ENCODE measurements around the gene PCDH7. TPM values are rescaled to one million over a fixed set of nuclear protein-coding genes. Genes with fewer than 3 reads are reported as not detected.
A peak's percentile ranks its signal among the peaks of the same experiment; 100 is the strongest.

Gene PCDH7
- total RNA-seq, 2 experiments from 2014 or later: not detected

DNA sequence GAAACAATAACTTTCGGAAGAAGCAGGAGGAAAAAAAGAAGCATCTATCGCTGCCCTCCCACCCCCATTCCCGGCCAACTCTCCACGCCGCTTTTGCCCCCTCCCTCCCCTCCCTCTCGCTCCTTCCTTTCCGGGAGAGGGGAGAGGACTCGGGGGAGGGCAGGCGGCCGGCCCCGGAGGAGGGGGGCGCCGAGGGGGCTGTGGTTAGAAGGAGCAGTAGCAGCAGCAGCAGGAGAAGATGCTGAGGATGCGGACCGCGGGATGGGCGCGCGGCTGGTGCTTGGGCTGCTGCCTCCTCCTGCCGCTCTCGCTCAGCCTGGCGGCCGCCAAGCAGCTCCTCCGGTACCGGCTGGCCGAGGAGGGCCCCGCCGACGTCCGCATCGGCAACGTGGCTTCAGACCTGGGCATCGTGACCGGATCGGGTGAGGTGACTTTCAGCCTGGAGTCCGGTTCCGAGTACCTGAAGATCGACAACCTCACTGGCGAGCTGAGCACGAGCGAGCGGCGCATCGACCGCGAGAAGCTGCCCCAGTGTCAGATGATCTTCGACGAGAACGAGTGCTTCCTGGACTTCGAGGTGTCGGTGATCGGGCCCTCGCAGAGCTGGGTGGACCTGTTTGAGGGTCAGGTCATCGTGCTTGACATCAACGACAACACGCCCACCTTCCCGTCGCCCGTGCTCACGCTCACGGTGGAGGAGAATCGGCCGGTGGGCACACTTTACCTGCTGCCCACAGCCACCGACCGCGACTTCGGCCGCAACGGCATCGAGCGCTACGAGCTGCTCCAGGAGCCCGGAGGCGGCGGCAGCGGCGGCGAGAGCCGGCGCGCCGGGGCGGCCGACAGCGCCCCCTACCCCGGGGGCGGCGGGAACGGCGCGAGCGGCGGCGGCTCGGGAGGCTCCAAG, 1.3 kb downstream of the PCDH7 start:
- Mint-ChIP-seq H3K36me3 (peaks cover 7% of the 10 kb centered on the region), H3K9me3 (ENCODE audit: low read depth) (no peaks in the 10 kb centered on the region), H3K4me3 (peak overlapping the region; percentile 40), H3K27me3 (peaks cover 64% of the 10 kb centered on the region), H3K4me1 (peaks cover 22% of the 10 kb centered on the region), H3K27ac (peak overlapping the region; percentile 74)
- ATAC-seq: no peak
- CTCF ChIA-PET: no interaction called here
- DNase-seq: no peak

DNA sequence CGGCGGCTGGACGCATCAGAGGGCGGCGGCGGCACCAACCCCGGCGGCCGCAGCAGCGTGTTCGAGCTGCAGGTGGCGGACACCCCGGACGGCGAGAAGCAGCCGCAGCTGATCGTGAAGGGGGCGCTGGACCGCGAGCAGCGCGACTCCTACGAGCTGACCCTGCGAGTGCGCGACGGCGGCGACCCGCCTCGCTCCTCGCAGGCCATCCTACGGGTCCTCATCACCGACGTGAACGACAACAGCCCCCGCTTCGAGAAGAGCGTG, 1.9 kb downstream of the PCDH7 start:
- peaks cover 7% of the 10 kb centered on the region for H3K36me3 Mint-ChIP-seq
- CTCF ChIA-PET: no interaction called here
- no peak overlapping the region for H3K27ac Mint-ChIP-seq
- H3K27me3 Mint-ChIP-seq: peaks cover 61% of the 10 kb centered on the region
- H3K4me3 Mint-ChIP-seq: no peak overlapping the region
- no peaks in the 10 kb centered on the region for H3K9me3 Mint-ChIP-seq (ENCODE audit: low read depth)
- ATAC-seq (no peak), DNase-seq (no peak)
- H3K4me1 Mint-ChIP-seq: peaks cover 20% of the 10 kb centered on the region

DNA sequence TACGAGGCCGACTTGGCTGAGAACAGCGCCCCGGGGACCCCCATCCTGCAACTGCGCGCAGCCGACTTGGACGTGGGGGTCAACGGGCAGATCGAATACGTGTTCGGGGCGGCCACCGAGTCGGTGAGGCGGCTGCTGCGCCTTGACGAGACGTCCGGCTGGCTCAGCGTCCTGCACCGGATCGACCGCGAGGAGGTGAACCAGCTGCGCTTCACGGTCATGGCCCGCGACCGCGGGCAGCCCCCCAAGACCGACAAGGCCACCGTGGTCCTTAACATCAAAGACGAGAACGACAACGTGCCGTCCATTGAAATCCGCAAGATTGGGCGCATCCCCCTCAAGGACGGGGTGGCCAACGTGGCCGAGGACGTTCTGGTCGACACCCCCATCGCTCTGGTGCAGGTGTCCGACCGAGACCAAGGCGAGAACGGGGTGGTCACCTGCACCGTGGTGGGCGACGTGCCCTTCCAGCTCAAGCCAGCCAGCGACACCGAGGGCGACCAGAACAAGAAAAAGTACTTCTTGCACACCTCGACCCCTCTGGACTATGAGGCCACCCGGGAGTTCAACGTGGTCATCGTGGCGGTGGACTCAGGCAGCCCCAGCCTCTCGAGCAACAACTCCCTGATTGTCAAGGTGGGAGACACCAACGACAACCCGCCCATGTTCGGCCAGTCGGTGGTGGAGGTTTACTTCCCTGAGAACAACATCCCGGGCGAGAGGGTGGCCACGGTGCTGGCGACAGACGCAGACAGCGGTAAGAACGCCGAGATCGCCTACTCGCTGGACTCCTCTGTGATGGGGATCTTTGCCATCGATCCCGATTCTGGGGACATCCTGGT, 2.4 kb downstream of the PCDH7 start:
- CTCF ChIA-PET: no interaction called here
- no peak for DNase-seq
- no peak for ATAC-seq

DNA sequence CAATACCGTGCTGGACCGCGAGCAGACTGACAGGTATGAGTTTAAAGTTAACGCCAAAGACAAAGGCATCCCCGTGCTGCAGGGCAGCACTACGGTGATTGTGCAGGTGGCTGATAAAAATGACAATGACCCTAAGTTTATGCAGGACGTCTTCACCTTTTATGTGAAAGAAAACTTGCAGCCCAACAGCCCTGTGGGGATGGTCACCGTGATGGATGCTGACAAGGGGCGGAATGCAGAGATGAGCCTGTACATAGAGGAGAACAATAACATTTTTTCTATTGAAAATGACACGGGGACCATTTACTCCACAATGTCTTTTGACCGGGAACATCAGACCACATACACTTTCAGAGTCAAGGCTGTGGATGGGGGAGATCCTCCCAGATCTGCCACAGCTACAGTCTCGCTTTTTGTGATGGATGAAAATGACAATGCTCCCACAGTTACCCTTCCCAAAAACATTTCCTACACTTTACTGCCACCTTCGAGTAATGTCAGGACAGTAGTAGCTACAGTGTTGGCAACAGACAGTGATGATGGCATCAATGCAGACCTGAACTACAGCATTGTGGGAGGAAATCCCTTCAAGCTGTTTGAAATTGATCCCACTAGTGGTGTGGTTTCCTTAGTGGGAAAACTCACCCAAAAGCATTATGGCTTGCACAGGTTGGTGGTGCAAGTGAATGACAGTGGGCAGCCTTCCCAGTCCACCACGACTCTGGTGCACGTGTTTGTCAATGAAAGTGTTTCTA, 3.2 kb downstream of the PCDH7 start:
- CTCF ChIA-PET: no interaction called here
- no peaks in the 10 kb centered on the region for H3K9me3 Mint-ChIP-seq (ENCODE audit: low read depth)
- DNase-seq: no peak
- peaks cover 13% of the 10 kb centered on the region for H3K4me1 Mint-ChIP-seq
- no peak overlapping the region for H3K4me3 Mint-ChIP-seq
- peak overlapping the region; percentile 63 for H3K27ac Mint-ChIP-seq
- no peak for ATAC-seq
- H3K27me3 Mint-ChIP-seq: peaks cover 50% of the 10 kb centered on the region
- peaks cover 3% of the 10 kb centered on the region for H3K36me3 Mint-ChIP-seq

More for the DNA sequence above, 2.4 kb downstream of the PCDH7 start:
- H3K4me3 Mint-ChIP-seq: no peak overlapping the region
- peaks cover 17% of the 10 kb centered on the region for H3K4me1 Mint-ChIP-seq
- peak overlapping the region; percentile 63 for H3K27ac Mint-ChIP-seq
- peaks cover 6% of the 10 kb centered on the region for H3K36me3 Mint-ChIP-seq
- peaks cover 56% of the 10 kb centered on the region for H3K27me3 Mint-ChIP-seq
- H3K9me3 Mint-ChIP-seq (ENCODE audit: low read depth): no peaks in the 10 kb centered on the region

DNA sequence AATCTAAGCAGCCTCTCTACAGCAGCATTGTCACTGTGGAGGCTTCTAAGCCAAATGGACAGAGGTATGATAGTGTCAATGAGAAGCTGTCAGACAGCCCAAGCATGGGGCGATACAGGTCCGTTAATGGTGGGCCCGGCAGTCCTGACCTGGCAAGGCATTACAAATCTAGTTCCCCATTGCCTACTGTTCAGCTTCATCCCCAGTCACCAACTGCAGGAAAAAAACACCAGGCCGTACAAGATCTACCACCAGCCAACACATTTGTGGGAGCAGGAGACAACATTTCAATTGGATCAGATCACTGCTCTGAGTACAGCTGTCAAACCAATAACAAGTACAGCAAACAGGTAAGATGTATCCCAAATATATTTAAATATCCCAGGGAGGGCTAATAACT, 4.1 kb downstream of the PCDH7 start:
- no peak for ATAC-seq
- H3K27me3 Mint-ChIP-seq: peaks cover 41% of the 10 kb centered on the region
- H3K27ac Mint-ChIP-seq: no peak overlapping the region
- no peaks in the 10 kb centered on the region for H3K9me3 Mint-ChIP-seq (ENCODE audit: low read depth)
- H3K36me3 Mint-ChIP-seq: peaks cover 3% of the 10 kb centered on the region
- no peak for DNase-seq
- CTCF ChIA-PET: no interaction called here
- peaks cover 7% of the 10 kb centered on the region for H3K4me1 Mint-ChIP-seq
- H3K4me3 Mint-ChIP-seq: no peak overlapping the region

DNA sequence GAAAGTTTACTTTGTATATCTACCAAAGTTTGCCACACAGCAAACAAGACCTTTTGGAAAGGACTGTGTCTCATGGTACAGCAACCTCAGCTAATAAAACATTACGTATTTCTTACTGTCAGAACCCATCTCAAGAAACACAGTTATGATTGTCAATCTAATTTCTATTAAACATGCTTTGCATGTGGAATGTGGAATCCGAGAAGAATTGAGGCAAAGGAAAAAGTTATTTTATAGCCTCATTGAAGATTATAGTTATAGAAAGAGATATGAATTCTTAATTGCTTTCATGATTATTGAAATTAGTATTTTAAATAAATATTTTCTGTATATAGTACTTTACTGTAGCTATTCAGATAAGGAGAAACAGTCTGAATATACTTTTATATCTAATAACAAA, 5.4 kb downstream of the PCDH7 start:
- no peak for DNase-seq
- CTCF ChIA-PET: no interaction called here
- Mint-ChIP-seq H3K27me3 (peaks cover 28% of the 10 kb centered on the region), H3K27ac (no peak overlapping the region), H3K4me3 (no peak overlapping the region), H3K4me1 (peaks cover 4% of the 10 kb centered on the region), H3K9me3 (ENCODE audit: low read depth) (no peaks in the 10 kb centered on the region), H3K36me3 (peaks cover 3% of the 10 kb centered on the region)
- ATAC-seq: no peak

DNA sequence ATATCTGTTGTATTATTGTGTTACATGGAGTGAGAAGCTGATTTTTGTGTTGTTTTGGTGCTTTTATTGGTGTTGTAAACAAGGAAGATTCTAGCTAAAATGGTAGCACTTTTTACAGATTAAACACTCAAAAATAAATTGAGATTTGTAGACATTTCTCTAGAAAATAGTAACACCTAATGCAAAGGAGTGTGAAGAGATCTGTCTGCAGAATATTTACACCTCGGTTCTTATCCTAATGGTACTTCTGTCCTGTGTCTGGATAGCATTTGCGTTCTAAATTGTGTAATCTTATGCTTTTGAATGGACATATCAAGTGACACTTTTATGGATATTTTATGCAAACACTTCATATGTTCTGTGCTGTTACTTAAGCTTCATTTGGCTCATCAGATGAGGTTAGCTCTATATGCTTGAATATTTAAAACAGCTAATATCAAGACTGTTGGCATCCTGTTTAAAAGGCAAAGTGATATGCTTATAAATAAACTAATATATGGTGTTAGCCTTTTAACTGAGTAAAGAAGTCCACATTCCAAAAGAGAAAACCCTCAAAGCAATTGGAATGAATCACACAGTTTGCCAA, 6.0 kb downstream of the PCDH7 start:
- ATAC-seq: no peak
- Mint-ChIP-seq H3K4me3 (no peak overlapping the region), H3K36me3 (peaks cover 1% of the 10 kb centered on the region), H3K27ac (no peak overlapping the region), H3K9me3 (ENCODE audit: low read depth) (no peaks in the 10 kb centered on the region), H3K27me3 (peaks cover 23% of the 10 kb centered on the region), H3K4me1 (no peaks in the 10 kb centered on the region)
- DNase-seq: no peak
- CTCF ChIA-PET: no interaction called here

DNA sequence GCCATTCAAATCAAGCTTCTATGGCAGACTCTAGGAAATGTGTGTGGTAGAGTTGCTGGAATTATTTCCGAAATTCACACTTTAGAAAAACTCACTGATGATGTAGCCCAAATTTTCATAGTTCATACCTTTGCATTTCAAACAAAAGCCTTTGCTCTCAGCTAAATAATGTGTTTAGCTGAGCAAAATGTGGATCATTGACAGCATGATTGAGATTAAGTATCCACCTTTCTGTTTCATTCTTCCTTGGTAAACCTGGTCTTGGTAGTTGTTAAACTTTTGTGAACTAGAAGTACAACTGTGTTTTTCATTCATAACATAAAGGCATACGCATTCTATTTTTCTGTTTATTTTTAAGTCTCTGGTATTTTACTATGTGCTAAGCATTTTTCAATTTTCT, 7.2 kb downstream of the PCDH7 start:
- Mint-ChIP-seq H3K9me3 (ENCODE audit: low read depth) (no peaks in the 10 kb centered on the region), H3K4me3 (no peak overlapping the region), H3K36me3 (peaks cover 1% of the 10 kb centered on the region), H3K27ac (no peak overlapping the region), H3K27me3 (peaks cover 15% of the 10 kb centered on the region), H3K4me1 (no peaks in the 10 kb centered on the region)
- no peak for DNase-seq
- no peak for ATAC-seq
- CTCF ChIA-PET: no interaction called here

DNA sequence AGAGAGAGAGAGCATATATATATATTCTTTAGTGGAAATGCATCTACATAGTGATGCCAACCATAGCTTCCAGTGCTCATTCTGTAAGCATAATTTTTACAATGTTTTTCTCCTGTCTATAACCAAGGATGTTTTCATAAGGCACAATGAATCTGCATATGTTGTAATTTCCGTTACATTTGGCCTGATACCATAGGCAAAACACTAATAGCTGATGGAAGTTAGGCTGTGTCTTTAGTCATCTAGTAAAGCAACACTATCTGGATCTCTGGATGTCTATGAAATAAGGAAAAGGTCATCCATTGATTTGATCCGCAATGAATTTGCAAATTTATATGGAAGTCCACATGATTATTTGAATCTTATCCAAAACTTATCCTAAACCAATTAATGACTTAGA, 8.1 kb downstream of the PCDH7 start:
- Mint-ChIP-seq H3K9me3 (ENCODE audit: low read depth) (no peaks in the 10 kb centered on the region), H3K36me3 (no peaks in the 10 kb centered on the region), H3K27ac (no peak overlapping the region), H3K4me3 (no peak overlapping the region), H3K27me3 (peaks cover 6% of the 10 kb centered on the region), H3K4me1 (no peaks in the 10 kb centered on the region)
- CTCF ChIA-PET: no interaction called here
- ATAC-seq (no peak), DNase-seq (no peak)

DNA sequence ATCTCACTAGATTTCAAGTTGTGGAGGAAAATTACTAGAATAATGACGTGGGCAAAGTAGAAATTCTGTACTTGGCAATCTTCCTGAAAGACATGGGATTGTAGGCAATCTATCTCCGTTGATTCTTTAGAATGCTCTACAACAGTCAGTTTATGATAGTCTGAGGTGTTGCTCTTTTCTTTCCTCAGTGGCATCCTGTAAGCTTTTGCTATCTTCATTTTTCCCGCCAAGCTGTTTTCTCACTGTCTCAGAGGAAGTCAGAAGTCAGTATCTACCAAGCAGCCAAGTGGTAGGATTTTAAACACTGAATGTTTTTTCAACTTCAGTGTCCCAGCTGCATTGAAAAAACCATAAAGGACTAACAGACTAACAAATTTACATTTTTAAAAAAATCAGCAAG, 23.7 kb downstream of the PCDH7 start:
- no peaks in the 10 kb centered on the region for H3K4me1 Mint-ChIP-seq
- CTCF ChIA-PET: no interaction called here
- no peak overlapping the region for H3K27ac Mint-ChIP-seq
- no peak for DNase-seq
- no peak overlapping the region for H3K4me3 Mint-ChIP-seq
- H3K27me3 Mint-ChIP-seq: no peaks in the 10 kb centered on the region
- ATAC-seq: no peak
- peaks cover 7% of the 10 kb centered on the region for H3K9me3 Mint-ChIP-seq (ENCODE audit: low read depth)
- no peaks in the 10 kb centered on the region for H3K36me3 Mint-ChIP-seq

DNA sequence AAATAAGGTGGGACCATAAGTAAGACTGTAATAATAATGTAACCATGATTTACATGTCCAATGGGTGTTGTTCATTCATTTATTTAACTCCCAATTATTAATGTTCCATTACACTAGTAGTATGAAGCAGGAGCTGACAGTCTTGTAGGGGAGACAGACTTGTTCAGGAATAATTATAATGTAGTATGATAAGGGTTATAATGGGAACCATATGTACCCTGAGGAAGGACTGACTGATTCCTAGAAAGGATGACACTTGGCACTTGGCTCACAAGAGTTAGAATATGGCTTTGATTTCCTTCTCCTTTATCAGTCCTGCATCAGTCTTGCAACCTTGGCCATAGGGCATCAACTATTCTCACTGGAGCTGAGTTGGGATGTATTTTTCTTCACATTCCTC, 24.2 kb downstream of the PCDH7 start:
- CTCF ChIA-PET: no interaction called here
- Mint-ChIP-seq H3K27ac (no peak overlapping the region), H3K4me1 (no peaks in the 10 kb centered on the region), H3K27me3 (no peaks in the 10 kb centered on the region), H3K4me3 (no peak overlapping the region), H3K36me3 (no peaks in the 10 kb centered on the region), H3K9me3 (ENCODE audit: low read depth) (peaks cover 8% of the 10 kb centered on the region)
- no peak for ATAC-seq
- DNase-seq: no peak

DNA sequence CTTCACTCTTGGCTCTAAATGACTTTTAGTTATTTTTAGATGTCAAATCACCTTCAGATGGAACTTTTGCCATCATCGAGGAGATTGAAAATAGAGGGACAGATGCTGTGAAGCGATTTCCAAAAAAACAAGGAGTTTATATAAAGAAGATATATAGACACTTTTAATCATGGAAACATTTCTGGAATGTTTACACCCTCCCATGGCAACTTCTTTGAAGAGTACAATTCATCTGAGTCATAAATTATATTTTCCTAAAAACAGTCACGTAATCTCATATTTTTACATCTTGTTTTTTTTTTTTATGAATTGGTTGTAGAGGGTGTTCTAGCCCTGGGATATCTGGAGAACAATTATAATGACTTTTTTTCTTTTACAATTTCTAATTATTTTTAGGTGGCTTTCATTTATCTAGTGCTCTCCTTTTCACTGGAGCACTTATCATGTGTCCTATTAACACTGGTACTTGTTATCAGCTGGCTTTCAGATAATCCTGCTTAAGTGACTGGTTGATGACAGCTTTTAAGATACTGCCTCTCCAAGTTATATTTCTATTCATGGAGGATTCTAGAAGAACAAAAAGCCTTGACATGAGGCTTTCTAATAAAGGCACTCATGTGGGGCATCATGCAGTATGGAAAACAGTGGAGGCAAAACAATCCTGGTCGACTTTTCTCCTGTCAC, 24.9 kb downstream of the PCDH7 start:
- no peak overlapping the region for H3K27ac Mint-ChIP-seq
- H3K4me1 Mint-ChIP-seq: no peaks in the 10 kb centered on the region
- DNase-seq: no peak
- H3K4me3 Mint-ChIP-seq: no peak overlapping the region
- CTCF ChIA-PET: no interaction called here
- no peaks in the 10 kb centered on the region for H3K36me3 Mint-ChIP-seq
- no peak for ATAC-seq
- H3K9me3 Mint-ChIP-seq (ENCODE audit: low read depth): peaks cover 9% of the 10 kb centered on the region
- no peaks in the 10 kb centered on the region for H3K27me3 Mint-ChIP-seq

DNA sequence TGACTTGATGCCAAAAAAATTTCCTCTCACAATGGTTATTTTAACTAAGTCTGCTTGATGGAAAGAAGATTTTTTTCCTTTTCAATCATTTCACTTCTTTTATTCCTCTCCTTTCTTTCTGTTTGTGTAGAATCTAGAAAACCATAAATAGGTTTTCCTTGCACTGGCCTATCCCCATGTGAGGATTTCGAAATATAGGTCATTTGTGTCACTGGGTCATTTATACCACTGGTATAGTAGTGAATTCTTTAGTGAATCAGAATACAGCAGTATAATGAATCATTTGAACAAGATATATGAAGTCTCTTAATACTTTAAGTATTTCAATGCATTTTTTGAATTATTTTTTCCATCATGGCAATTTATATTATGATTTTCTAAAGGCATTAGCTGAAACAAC, 26.6 kb downstream of the PCDH7 start:
- Mint-ChIP-seq H3K4me3 (no peak overlapping the region), H3K36me3 (no peaks in the 10 kb centered on the region), H3K27ac (no peak overlapping the region), H3K4me1 (no peaks in the 10 kb centered on the region), H3K9me3 (ENCODE audit: low read depth) (peaks cover 8% of the 10 kb centered on the region), H3K27me3 (no peaks in the 10 kb centered on the region)
- no peak for ATAC-seq
- no peak for DNase-seq
- CTCF ChIA-PET: no interaction called here

Measured in activated CD8-positive, alpha-beta memory T cell treated with anti-CD3 and anti-CD28 coated beads, Interleukin-2, amount 10 ng/mL, durations not matched to agents 7 days and 5 days (primary cell).